Measurements from ENCODE around the gene SH3BGRL3. TPM values are rescaled to one million over a fixed set of nuclear protein-coding genes. Genes with fewer than 3 reads are reported as not detected.

Gene SH3BGRL3
- total and polyA plus RNA-seq, 8 donors, result 90.4 to 347 (median 110) TPM

DNA sequence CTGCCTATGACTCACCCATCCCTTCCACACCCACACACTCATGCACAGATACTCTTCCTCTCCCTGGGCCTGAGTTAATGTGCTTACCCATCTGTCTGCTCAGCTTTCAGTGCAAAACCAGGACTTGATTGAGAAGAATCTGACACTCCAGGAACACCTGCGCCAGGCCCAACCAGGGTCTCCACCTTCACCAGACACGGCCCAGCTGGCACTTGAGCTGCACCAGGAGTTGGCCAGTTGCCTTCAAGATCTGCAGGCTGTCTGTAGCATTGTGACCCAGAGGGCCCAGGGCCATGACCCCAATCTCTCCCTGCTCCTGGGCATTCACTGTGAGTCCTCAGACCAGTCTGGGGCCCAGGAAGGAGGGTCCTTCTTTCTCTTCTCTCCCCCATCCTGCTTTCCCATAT is 3.5 kb upstream of the SH3BGRL3 start:
- peaks cover 0 to 15% of the 10 kb centered on the region in 2 donors for H3K36me3 ChIP-seq
- H3K4me1 ChIP-seq, result peaks cover 49 to 66% of the 10 kb centered on the region in 2 donors
- H3K27ac ChIP-seq, result peak overlapping the region; percentile 94 to 98
- intact Hi-C loops (cut with DNase I), result no loop called here
- DNase-seq (peak in 1 of 4 donors; percentile 82), ATAC-seq (no peak)
- TF ChIP-seq, protein P1, sequence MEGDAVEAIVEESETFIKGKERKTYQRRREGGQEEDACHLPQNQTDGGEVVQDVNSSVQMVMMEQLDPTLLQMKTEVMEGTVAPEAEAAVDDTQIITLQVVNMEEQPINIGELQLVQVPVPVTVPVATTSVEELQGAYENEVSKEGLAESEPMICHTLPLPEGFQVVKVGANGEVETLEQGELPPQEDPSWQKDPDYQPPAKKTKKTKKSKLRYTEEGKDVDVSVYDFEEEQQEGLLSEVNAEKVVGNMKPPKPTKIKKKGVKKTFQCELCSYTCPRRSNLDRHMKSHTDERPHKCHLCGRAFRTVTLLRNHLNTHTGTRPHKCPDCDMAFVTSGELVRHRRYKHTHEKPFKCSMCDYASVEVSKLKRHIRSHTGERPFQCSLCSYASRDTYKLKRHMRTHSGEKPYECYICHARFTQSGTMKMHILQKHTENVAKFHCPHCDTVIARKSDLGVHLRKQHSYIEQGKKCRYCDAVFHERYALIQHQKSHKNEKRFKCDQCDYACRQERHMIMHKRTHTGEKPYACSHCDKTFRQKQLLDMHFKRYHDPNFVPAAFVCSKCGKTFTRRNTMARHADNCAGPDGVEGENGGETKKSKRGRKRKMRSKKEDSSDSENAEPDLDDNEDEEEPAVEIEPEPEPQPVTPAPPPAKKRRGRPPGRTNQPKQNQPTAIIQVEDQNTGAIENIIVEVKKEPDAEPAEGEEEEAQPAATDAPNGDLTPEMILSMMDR (IDR thresholded peaks at IDR 0.05), result no peak
- H3K4me3 ChIP-seq, result no peak overlapping the region
- no peaks in the 10 kb centered on the region for H3K27me3 ChIP-seq
- no peaks in the 10 kb centered on the region for H3K9me3 ChIP-seq

DNA sequence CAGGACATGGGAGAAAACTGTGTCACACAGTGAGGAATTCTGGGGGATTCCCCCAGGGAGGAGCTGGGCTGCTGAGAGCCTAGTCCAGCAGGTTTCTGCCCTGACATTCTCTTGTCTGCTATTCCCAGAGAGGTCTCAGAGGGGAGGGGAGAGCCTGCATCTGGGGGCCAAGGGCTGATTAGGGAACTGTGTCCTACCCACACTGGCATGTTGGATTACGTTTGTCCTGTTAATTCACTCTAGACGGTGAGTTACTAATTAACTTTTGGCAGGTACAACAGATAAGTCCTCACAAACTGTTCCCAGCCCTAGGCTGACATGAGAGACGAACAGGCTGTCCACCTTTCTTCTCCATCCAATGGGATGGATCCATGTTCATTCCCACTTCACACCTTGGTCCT is 2.6 kb upstream of the SH3BGRL3 start:
- ATAC-seq, result no peak
- no peaks in the 10 kb centered on the region for H3K9me3 ChIP-seq
- H3K27ac ChIP-seq, result peak overlapping the region; percentile 94 to 98
- no peak overlapping the region for H3K4me3 ChIP-seq
- peak in 1 of 4 donors; percentile 43 for DNase-seq
- peaks cover 50 to 75% of the 10 kb centered on the region in 2 donors for H3K4me1 ChIP-seq
- peaks cover 0 to 15% of the 10 kb centered on the region in 2 donors for H3K36me3 ChIP-seq
- TF ChIP-seq, protein P1 (IDR thresholded peaks at IDR 0.05), result no peak
- intact Hi-C loops (cut with DNase I), result no loop called here
- no peaks in the 10 kb centered on the region for H3K27me3 ChIP-seq

DNA sequence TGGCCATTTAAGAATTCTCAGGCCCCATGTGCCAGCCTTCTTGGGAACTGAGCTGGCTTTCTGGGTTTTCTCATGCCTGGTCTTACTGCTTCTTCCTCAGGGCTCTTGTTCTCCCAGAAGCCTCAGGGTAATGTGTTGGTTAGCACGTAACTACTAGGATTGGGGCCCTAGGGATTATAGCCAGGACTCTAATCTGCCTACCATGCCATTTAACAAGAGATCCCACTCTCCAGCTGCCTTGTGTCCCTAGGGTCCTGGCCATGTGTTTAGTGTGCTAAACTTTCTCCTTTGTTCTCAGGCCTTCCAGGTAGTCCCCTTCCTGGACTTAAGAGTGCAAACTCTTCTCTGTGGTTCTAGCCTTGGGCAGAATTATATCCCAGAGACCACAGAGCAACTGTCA is 2.2 kb upstream of the SH3BGRL3 start:
- Histone ChIP-seq H3K36me3 (peaks cover 0 to 19% of the 10 kb centered on the region in 2 donors), H3K27ac (peak overlapping the region; percentile 94 to 98), H3K4me3 (no peak overlapping the region), H3K27me3 (no peaks in the 10 kb centered on the region), H3K4me1 (peaks cover 50 to 79% of the 10 kb centered on the region in 2 donors), H3K9me3 (no peaks in the 10 kb centered on the region)
- intact Hi-C loops (cut with DNase I), result no loop called here
- ATAC-seq (no peak), DNase-seq (no peak)
- TF ChIP-seq, protein P1 (IDR thresholded peaks at IDR 0.05), result no peak

DNA sequence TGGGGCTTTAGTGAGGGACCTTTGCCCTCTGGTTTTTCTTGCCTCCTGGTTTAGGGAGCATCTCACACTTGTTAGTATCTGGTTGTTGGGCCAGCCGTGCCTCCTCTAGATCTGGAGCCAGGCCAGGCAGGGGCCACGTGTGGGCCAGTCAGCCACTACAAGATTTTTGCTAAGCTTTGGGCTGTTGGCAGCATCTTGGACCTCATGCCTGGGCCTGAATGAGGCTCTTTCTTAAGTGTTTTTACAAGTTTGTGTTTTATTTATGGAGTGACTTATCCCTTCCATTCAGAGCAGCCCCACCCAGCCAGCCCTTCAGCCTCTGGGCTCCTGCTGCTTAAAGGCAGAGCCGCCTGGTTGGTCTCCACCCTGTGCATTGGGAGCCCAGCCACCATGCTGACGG is 1.6 kb upstream of the SH3BGRL3 start:
- ATAC-seq, result peak; percentile 10
- Histone ChIP-seq H3K27me3 (no peaks in the 10 kb centered on the region), H3K36me3 (peaks cover 0 to 25% of the 10 kb centered on the region in 2 donors), H3K9me3 (no peaks in the 10 kb centered on the region), H3K27ac (peak overlapping the region; percentile 94 to 98), H3K4me1 (peaks cover 50 to 85% of the 10 kb centered on the region in 2 donors), H3K4me3 (no peak overlapping the region)
- DNase-seq, result peak in 1 of 4 donors; percentile 70
- TF ChIP-seq, protein P1 (IDR thresholded peaks at IDR 0.05), result no peak
- intact Hi-C loops (cut with DNase I), result no loop called here

DNA sequence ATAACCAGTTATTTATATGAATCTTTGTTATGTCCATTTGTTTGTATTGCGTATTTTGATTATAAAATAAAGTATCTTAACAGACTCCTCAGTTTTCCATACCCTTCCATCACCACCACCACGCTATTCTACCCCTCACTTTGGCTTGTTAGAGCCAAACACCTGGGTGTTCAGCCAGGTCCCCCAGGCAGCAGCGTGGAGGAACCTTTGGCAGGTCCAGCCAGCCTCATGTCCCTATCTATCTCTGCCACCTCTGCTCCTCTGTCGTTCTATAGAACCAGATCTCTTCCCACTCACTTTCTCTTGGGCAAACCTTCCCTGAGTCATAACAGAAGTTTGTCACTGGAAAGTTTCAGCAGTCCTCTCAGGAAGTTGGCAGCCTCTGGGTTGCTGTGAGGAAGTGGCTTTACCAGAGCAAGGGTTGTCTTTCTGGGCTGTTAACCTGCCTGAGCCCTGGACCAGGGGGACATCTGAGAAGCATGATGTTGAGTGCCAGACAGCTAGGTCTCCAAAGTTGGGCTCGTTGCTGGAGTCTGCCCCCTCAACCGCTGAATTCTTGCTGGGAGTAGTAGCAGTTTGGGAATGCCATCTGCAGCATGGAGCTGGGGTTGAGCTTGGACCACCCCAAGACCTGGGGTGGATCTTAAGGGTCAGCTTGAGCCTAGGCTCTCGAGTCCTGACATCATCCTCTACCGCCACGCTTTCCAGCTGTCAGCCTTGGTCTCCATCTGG is 996 bp upstream of the SH3BGRL3 start:
- H3K4me3 ChIP-seq, result peak overlapping the region; percentile 70 to 98
- H3K27me3 ChIP-seq, result no peaks in the 10 kb centered on the region
- H3K36me3 ChIP-seq, result peaks cover 0 to 29% of the 10 kb centered on the region in 2 donors
- intact Hi-C loops (cut with DNase I), result no loop called here
- TF ChIP-seq, protein P1 (IDR thresholded peaks at IDR 0.05), result no peak
- peak overlapping the region; percentile 94 to 98 for H3K27ac ChIP-seq
- no peaks in the 10 kb centered on the region for H3K9me3 ChIP-seq
- ATAC-seq (peak; percentile 8), DNase-seq (peak in 1 of 4 donors; percentile 55)
- peaks cover 50 to 91% of the 10 kb centered on the region in 2 donors for H3K4me1 ChIP-seq

Measured in left lung (tissue), 10 donors.